ENCODE results near the gene BHLHE40.

DNA sequence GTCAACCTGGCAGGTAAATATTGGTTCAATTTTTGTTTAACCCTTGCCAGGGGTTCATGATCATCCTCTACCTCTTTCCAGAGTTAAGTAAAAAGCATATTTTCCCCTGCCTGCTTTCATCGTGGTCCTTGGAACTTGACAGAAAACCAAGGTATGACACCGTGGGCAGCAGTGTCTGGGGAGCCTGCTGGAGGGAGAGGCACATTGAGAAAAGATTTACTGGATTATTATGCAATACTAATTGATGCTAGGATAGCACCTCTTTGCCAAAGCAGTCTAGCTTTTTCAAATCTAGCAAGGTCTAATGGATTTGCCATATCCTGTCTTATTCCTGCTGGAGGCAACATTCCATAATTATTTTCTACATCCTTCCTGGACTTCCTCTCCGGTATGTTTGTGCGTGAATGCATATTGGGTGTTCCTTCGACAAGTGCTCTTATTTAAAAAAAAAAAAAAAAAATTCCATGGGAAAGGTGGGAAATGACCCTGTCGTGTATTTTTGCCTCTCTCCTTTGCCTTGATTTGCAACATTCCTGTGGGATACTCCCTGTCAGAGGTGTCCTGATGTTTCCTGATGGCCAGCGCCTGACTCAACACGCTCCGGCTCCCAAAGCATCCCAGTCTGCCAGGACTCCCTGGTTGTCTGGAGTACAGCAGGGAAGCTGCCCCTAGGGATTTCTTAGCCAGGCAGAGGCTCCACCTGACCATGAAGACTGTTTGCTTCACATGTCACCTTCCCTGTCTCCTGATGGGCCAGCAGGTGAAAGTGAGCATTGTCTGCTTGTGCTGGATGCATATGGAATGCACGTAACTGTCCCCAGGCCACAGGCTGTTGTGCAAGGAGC lies 6.3 kb downstream of the BHLHE40 start:
- TF ChIP-seq, protein P1, sequence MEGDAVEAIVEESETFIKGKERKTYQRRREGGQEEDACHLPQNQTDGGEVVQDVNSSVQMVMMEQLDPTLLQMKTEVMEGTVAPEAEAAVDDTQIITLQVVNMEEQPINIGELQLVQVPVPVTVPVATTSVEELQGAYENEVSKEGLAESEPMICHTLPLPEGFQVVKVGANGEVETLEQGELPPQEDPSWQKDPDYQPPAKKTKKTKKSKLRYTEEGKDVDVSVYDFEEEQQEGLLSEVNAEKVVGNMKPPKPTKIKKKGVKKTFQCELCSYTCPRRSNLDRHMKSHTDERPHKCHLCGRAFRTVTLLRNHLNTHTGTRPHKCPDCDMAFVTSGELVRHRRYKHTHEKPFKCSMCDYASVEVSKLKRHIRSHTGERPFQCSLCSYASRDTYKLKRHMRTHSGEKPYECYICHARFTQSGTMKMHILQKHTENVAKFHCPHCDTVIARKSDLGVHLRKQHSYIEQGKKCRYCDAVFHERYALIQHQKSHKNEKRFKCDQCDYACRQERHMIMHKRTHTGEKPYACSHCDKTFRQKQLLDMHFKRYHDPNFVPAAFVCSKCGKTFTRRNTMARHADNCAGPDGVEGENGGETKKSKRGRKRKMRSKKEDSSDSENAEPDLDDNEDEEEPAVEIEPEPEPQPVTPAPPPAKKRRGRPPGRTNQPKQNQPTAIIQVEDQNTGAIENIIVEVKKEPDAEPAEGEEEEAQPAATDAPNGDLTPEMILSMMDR (IDR thresholded peaks at IDR 0.05; ENCODE audit: extremely low read depth in 1 of 2, insufficient read depth in 1 of 2, low read depth in 1 of 2, low read length in 2 of 2): no peak
- TF ChIP-seq POLR2A (IDR thresholded peaks at IDR 0.05; ENCODE audit: low read depth, low read length): no peak
